H9 (cell line): ENCODE data around the gene MBP. TPM values are rescaled to one million over a fixed set of nuclear protein-coding genes. Genes with fewer than 3 reads are reported as not detected.

Experiments
- DNase-seq: peaks from one replicate; pipeline ENCODE4 v3.0.0-alpha.2; 2017
- H2AFZ ChIP-seq: one replicate; pipeline ENCODE4 v1.6.1; 2013; ENCODE audit warnings: mild to moderate bottlenecking, low read length, control low read depth, moderate library complexity
- H2AK5ac ChIP-seq: 2 replicates; pipeline ENCODE4 v1.6.1; 2013; ENCODE audit warnings: low read length, control low read depth, mixed read lengths; ENCODE audit not compliant: insufficient read length
- H2BK120ac ChIP-seq: one replicate; pipeline ENCODE4 v1.6.1; 2013; ENCODE audit warnings: low read depth, mild to moderate bottlenecking, low read length, control low read depth, inconsistent platforms; ENCODE audit not compliant: poor library complexity, severe bottlenecking
- H2BK12ac ChIP-seq: 2 replicates; pipeline ENCODE4 v1.6.1; 2013; ENCODE audit warnings: low read length, control low read depth, mixed read lengths, low read depth; ENCODE audit not compliant: insufficient read length
- H2BK15ac ChIP-seq: 2 replicates; pipeline ENCODE4 v1.6.1; 2013; ENCODE audit warnings: low read depth, low read length, control low read depth
- H2BK20ac ChIP-seq: one replicate; pipeline ENCODE4 v1.6.1; 2013; ENCODE audit warnings: low read depth, mild to moderate bottlenecking, low read length, control low read depth, inconsistent platforms; ENCODE audit not compliant: poor library complexity, severe bottlenecking
- H2BK5ac ChIP-seq: 2 replicates; pipeline ENCODE4 v1.6.1; 2013; ENCODE audit warnings: low read length, control low read depth, mixed read lengths; ENCODE audit not compliant: insufficient read length
- H3K14ac ChIP-seq: 2 replicates; pipeline ENCODE4 v1.6.1; 2013; ENCODE audit warnings: low read length, control low read depth; ENCODE audit not compliant: insufficient read depth
- H3K18ac ChIP-seq: 2 replicates; pipeline ENCODE4 v1.6.1; 2013; ENCODE audit warnings: low read depth, mild to moderate bottlenecking, mixed read lengths, low read length, control low read depth; ENCODE audit not compliant: insufficient read length
- H3K23ac ChIP-seq: 2 replicates; pipeline ENCODE4 v1.6.1; 2013; ENCODE audit warnings: low read length, control low read depth, mixed read lengths, low read depth; ENCODE audit not compliant: insufficient read length
- H3K23me2 ChIP-seq: 2 replicates; pipeline ENCODE4 v1.6.1; 2013; ENCODE audit warnings: low read depth, mild to moderate bottlenecking, mixed read lengths, low read length, control low read depth; ENCODE audit not compliant: insufficient read length, poor library complexity, severe bottlenecking
- H3K27ac ChIP-seq: 2 replicates; pipeline ENCODE4 v1.5.1; 2013; ENCODE audit warnings: low read length, control low read depth, mixed read lengths, low read depth; ENCODE audit not compliant: insufficient read length
- H3K27me3 ChIP-seq: 2 replicates; pipeline ENCODE4 v1.6.1; 2013; ENCODE audit warnings: low read length, control low read depth, inconsistent platforms; ENCODE audit not compliant: insufficient read depth
- H3K4ac ChIP-seq: 2 replicates; pipeline ENCODE4 v1.6.1; 2013; ENCODE audit warnings: low read depth, mild to moderate bottlenecking, control low read depth, inconsistent platforms, low read length, moderate library complexity
- H3K4me1 ChIP-seq: 2 replicates; pipeline ENCODE4 v1.6.1; 2013; ENCODE audit warnings: low read length, control low read depth, inconsistent platforms; ENCODE audit not compliant: insufficient read depth
- H3K4me2 ChIP-seq: 2 replicates; pipeline ENCODE4 v1.6.1; 2013; ENCODE audit warnings: low read length, control low read depth, mixed read lengths; ENCODE audit not compliant: insufficient read length, insufficient read depth
- H3K56ac ChIP-seq: 2 replicates; pipeline ENCODE4 v1.6.1; 2013; ENCODE audit warnings: low read depth, mild to moderate bottlenecking, mixed read lengths, low read length, control low read depth; ENCODE audit not compliant: insufficient read length
- H3K79me1 ChIP-seq: 2 replicates; pipeline ENCODE4 v1.6.1; 2013; ENCODE audit warnings: low read depth, mild to moderate bottlenecking, moderate library complexity, low read length, control low read depth, inconsistent platforms; ENCODE audit not compliant: insufficient read depth, poor library complexity, severe bottlenecking
- H3K79me2 ChIP-seq: 2 replicates; pipeline ENCODE4 v1.6.1; 2013; ENCODE audit warnings: low read length, control low read depth, inconsistent platforms; ENCODE audit not compliant: insufficient read depth
- H3K9ac ChIP-seq: 2 replicates; pipeline ENCODE4 v1.6.1; 2013; ENCODE audit warnings: low read length, control low read depth, mixed read lengths; ENCODE audit not compliant: insufficient read length; ENCODE audit errors: extremely low read depth
- H3K9me3 ChIP-seq: one replicate; pipeline ENCODE4 v1.6.1; 2013; ENCODE audit warnings: low read depth, low read length, inconsistent platforms; ENCODE audit not compliant: control insufficient read depth
- H3T11ph ChIP-seq: one replicate; pipeline ENCODE4 v1.6.1; 2013; ENCODE audit warnings: mild to moderate bottlenecking, low read length, control low read depth, inconsistent platforms
- H4K20me1 ChIP-seq: one replicate; pipeline ENCODE4 v1.6.1; 2013; ENCODE audit not compliant: control insufficient read depth, insufficient read length, insufficient read depth
- H4K5ac ChIP-seq: 2 replicates; pipeline ENCODE4 v1.6.1; 2013; ENCODE audit warnings: low read depth, mild to moderate bottlenecking, mixed read lengths, low read length, control low read depth; ENCODE audit not compliant: insufficient read length
- H4K8ac ChIP-seq: replicated peaks from 2 replicates; pipeline ENCODE4 v1.6.1; 2013; ENCODE audit warnings: low read length, control low read depth, mixed read lengths, low read depth; ENCODE audit not compliant: insufficient read length
- H4K91ac ChIP-seq: 2 replicates; pipeline ENCODE4 v1.6.1; 2013; ENCODE audit warnings: low read depth, mild to moderate bottlenecking, moderate library complexity, mixed read lengths, low read length, control low read depth; ENCODE audit not compliant: insufficient read length
- H3K27ac Mint-ChIP-seq, 3 experiments: 2 replicates in 2 of 3; 3 replicates in 1 of 3; pipeline ENCODE4 v1.8.0; 2020 to 2021; ENCODE audit warnings: mixed read lengths in 3 of 3, mild to moderate bottlenecking in 1 of 3, moderate library complexity in 1 of 3
- H3K27me3 Mint-ChIP-seq: 2 replicates; pipeline ENCODE4 v1.8.0; 2021; ENCODE audit warnings: low read depth, mild to moderate bottlenecking, moderate library complexity, mixed read lengths
- H3K36me3 Mint-ChIP-seq, 3 experiments: 2 replicates in 2 of 3; 3 replicates in 1 of 3; pipeline ENCODE4 v1.8.0; 2020 to 2021; ENCODE audit warnings: low read depth in 3 of 3, mixed read lengths in 3 of 3; ENCODE audit not compliant: insufficient read depth in 1 of 3
- H3K4me1 Mint-ChIP-seq, 2 experiments: 2 replicates each; pipeline ENCODE4 v1.8.0; 2020; ENCODE audit warnings: mixed read lengths in 2 of 2
- H3K4me3 Mint-ChIP-seq, 2 experiments: 2 replicates in 1 of 2; 3 replicates in 1 of 2; pipeline ENCODE4 v1.8.0; 2020 to 2021; ENCODE audit warnings: mild to moderate bottlenecking in 2 of 2, mixed read lengths in 2 of 2, moderate library complexity in 1 of 2
- H3K9me3 Mint-ChIP-seq, 2 experiments: 2 replicates in 1 of 2; 3 replicates in 1 of 2; pipeline ENCODE4 v1.8.0; 2020; ENCODE audit warnings: mild to moderate bottlenecking in 2 of 2, mixed read lengths in 2 of 2, moderate library complexity in 1 of 2
- WGBS: extraction: QIAGEN DNeasy Blood & Tissue Kit; methylation state at CpG from one replicate; pipeline ENCODE4 v1.1.7; 2013; ENCODE audit warnings: missing lambda C conversion rate, low lambda C conversion rate, mixed read lengths; ENCODE audit not compliant: insufficient read length; ENCODE audit errors: extremely low coverage; 5-methylcytosine and 5-hydroxymethylcytosine counted together
- total RNA-seq: library from RNA; stranded (reverse); gene quantifications from 2 replicates; pipeline ENCODE4 v1.2.1, GENCODE V29; 2021
- TF ChIP-seq, protein P1 (sequence below): fragments of 200-600 bp; sonication (generic); conservative IDR thresholded peaks from 3 replicates; pipeline ENCODE4 v1.8.0; 2021; ENCODE audit warnings: antibody characterized with exemption, mild to moderate bottlenecking

MBP gene
- total RNA-seq, 1 experiment from 2014 or later, result 8.6 TPM

DNA sequence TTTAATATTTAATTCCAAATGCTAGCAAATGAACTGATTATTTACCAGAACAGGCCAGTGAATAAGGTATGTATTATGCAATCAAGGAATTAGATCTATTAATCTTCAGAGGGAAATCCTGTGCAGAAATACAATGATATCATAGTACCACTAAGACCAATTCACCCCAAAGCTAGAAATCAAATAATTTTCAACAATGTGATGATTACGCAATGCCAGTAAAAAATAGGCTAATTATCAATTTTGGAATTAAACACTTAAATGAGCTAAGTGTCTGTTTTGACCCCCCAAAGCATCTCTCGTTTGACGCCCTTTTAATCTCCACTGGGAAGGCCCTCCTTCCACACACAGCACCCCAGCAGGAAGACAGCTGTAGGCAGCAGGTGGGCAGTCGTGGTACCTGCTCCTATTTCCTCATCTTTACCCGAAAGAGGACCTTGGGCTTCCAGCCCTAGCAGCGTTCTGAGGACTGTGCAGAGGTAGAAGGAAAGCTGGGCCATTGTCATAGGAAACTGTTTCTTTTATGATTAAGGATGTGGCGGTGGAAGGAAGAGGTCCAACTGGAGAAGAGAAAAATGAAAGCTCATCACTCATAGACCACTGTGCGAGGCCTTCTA is 84.7 kb downstream of the MBP start:
- Histone ChIP-seq H3K27me3 (no peaks in the 10 kb centered on the region), H2BK120ac (no peak overlapping the region), H3K18ac (no peak overlapping the region), H2BK5ac (no peak overlapping the region), H3K79me1 (no peaks in the 10 kb centered on the region), H3K27ac (no peak overlapping the region), H4K20me1 (no peaks in the 10 kb centered on the region), H2BK12ac (no peak overlapping the region), H3K4me2 (no peak overlapping the region), H3K23me2 (no peaks in the 10 kb centered on the region), H3K14ac (no peak overlapping the region), H3K9me3 (no peaks in the 10 kb centered on the region), H3K4ac (no peak overlapping the region), H2BK15ac (no peak overlapping the region), H4K8ac (no peak overlapping the region), H4K5ac (no peak overlapping the region), H2AFZ (no peak overlapping the region), H3T11ph (no peak overlapping the region), H3K4me1 (no peaks in the 10 kb centered on the region), H2AK5ac (no peak overlapping the region), H3K23ac (no peak overlapping the region), H2BK20ac (no peak overlapping the region), H3K79me2 (no peaks in the 10 kb centered on the region), H3K9ac (no peak overlapping the region), H4K91ac (no peak overlapping the region), H3K56ac (no peak overlapping the region)
- no peak for DNase-seq
- WGBS, result no CpG with 5 or more reads among the region's 8 CpGs
- TF ChIP-seq, protein P1, sequence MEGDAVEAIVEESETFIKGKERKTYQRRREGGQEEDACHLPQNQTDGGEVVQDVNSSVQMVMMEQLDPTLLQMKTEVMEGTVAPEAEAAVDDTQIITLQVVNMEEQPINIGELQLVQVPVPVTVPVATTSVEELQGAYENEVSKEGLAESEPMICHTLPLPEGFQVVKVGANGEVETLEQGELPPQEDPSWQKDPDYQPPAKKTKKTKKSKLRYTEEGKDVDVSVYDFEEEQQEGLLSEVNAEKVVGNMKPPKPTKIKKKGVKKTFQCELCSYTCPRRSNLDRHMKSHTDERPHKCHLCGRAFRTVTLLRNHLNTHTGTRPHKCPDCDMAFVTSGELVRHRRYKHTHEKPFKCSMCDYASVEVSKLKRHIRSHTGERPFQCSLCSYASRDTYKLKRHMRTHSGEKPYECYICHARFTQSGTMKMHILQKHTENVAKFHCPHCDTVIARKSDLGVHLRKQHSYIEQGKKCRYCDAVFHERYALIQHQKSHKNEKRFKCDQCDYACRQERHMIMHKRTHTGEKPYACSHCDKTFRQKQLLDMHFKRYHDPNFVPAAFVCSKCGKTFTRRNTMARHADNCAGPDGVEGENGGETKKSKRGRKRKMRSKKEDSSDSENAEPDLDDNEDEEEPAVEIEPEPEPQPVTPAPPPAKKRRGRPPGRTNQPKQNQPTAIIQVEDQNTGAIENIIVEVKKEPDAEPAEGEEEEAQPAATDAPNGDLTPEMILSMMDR, result no peak
- Mint-ChIP-seq H3K9me3 (no peaks in the 10 kb centered on the region), H3K4me3 (no peak overlapping the region), H3K4me1 (peaks cover 5 to 8% of the 10 kb centered on the region in 2 experiments; a peak in 3 of 4 replicates), H3K27me3 (no peaks in the 10 kb centered on the region; the same call in 1 of the 2 replicates), H3K36me3 (no peaks in the 10 kb centered on the region), H3K27ac (no peak overlapping the region; a peak in 1 of 7 replicates)
